T-helper 22 cell (primary cell): ENCODE measurements around the gene PLPP3.

Experiments
- DNase-seq: peaks from one replicate; pipeline ENCODE4 v3.0.0-alpha.2; 2020; ENCODE audit warnings: low read depth

The PLPP3 gene

GRCh38 chr1:56575865-56576264, 3.5 kb downstream of the PLPP3 start:
- no peak for DNase-seq

GRCh38 chr1:56574794-56575193, 4.6 kb downstream of the PLPP3 start:
- no peak for DNase-seq

GRCh38 chr1:56573311-56573710, 6.1 kb downstream of the PLPP3 start:
- no peak for DNase-seq

GRCh38 chr1:56572334-56573050, 6.9 kb downstream of the PLPP3 start:
- no peak for DNase-seq

GRCh38 chr1:56571448-56571847, 7.9 kb downstream of the PLPP3 start:
- DNase-seq: no peak

GRCh38 chr1:56570924-56571372, 8.4 kb downstream of the PLPP3 start:
- DNase-seq: no peak

- no peak for DNase-seq
Measured at GRCh38 chr1:56569661-56570060, 9.7 kb downstream of the PLPP3 start.

- no peak for DNase-seq
Measured at GRCh38 chr1:56566994-56567393, 12.4 kb downstream of the PLPP3 start.

GRCh38 chr1:56566061-56566744, 13.2 kb downstream of the PLPP3 start:
- no peak for DNase-seq

- DNase-seq: no peak
Measured at GRCh38 chr1:56564615-56565014, 14.7 kb downstream of the PLPP3 start.

- DNase-seq: no peak
Measured at GRCh38 chr1:56563568-56563967, 15.8 kb downstream of the PLPP3 start.

GRCh38 chr1:56562891-56563452, 16.4 kb downstream of the PLPP3 start:
- DNase-seq: no peak

GRCh38 chr1:56561227-56562019, 17.9 kb downstream of the PLPP3 start:
- no peak for DNase-seq

GRCh38 chr1:56557746-56558145, 21.6 kb downstream of the PLPP3 start:
- DNase-seq: no peak

- DNase-seq: no peak
Measured at GRCh38 chr1:56555448-56555847, 23.9 kb downstream of the PLPP3 start.

GRCh38 chr1:56553046-56553445, 26.3 kb downstream of the PLPP3 start:
- no peak for DNase-seq

- no peak for DNase-seq
Measured at GRCh38 chr1:56552349-56552748, 27.0 kb downstream of the PLPP3 start.

GRCh38 chr1:56551691-56552090, 27.7 kb downstream of the PLPP3 start:
- no peak for DNase-seq

GRCh38 chr1:56550859-56551188, 28.5 kb downstream of the PLPP3 start:
- no peak for DNase-seq

GRCh38 chr1:56550138-56550858, 29.1 kb downstream of the PLPP3 start:
- no peak for DNase-seq

- no peak for DNase-seq
Measured at GRCh38 chr1:56548571-56548970, 30.8 kb downstream of the PLPP3 start.

GRCh38 chr1:56547977-56548376, 31.4 kb downstream of the PLPP3 start:
- DNase-seq: no peak
